Measurements from ENCODE around the gene TASL.
A peak's percentile ranks its signal among the peaks of the same experiment; 100 is the strongest.
"Not testable (repeated sequence)": the region's sequence is repeated elsewhere in the genome, so short reads cannot be mapped to it uniquely, and the experiment has no call there.

Gene TASL

DNA sequence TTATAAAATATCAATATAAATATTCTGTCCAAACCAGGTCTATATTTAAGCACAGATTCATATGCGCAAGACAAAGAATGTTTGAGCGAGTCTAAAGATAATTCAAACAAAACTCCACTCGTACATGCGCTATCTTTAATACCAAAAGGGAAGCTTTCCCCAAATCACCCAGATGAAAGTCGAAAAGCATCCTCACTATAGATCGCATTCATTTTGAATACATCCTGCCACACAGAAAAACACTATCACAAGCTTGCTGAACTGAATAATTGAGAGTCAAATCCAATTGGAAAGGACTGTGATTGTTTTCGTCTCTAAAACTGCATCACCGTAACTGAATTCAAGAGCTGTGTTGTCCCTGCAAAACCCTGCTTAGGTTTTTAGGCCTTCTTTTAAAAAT, 685 bp downstream of the TASL start:
- no peak for DNase-seq (ENCODE audit: low spot score)

DNA sequence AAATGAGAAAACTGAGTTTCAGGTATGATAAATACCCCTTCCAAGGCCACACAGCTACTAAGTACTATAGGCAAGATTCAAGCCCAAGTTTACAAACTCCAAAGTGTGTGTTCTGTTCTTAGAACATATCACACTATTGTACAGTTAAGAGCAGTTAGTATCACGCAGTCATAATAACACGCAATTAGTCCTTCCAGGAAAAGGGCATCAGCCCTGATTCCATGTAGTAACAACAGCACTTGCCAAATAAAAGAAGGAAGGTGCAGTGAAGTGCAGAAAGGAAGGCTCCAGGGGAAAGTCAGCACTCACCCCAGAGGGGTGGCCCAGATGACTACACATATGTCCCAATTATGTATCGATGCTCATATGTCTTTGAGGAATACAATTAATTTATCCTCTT, 4.4 kb downstream of the TASL start:
- no peak for DNase-seq (ENCODE audit: low spot score)

DNA sequence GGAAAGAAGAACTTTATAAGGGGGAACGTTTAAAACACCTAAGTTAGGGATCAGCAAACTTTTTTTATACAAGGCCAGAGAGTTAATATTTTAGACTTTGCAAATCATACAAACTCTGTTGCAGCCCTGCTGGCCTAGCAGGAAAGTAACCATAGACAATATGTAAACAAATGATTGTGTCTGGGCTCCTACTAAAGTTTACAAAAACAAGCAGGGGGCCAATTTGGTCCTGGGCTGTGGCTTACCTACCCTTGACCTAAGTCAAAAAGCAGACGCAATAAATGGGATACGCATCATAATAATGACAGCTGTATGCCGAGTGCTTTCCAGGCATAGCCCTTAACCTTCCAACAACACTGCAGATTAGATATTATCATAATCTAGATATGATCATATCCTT, 4.9 kb downstream of the TASL start:
- no peak for DNase-seq (ENCODE audit: low spot score)

DNA sequence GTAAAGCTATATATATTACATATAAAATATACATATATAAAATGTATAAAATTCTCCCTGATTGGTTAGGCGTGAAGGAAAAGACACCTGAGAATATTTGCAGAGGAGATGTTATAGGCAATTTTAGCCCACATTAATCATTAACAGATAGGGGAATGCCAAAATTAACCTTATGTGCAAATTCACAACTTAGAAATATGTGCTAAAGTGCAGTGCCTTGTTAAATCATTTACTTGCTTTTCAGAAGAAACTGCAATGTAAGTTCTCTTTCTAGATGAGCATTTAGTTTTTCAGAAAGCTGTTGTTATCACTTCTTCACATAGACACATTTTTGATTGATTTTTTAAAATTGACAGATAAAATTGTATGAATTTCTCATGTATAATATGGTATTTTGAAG, 5.6 kb downstream of the TASL start:
- DNase-seq (ENCODE audit: low spot score) = no peak

DNA sequence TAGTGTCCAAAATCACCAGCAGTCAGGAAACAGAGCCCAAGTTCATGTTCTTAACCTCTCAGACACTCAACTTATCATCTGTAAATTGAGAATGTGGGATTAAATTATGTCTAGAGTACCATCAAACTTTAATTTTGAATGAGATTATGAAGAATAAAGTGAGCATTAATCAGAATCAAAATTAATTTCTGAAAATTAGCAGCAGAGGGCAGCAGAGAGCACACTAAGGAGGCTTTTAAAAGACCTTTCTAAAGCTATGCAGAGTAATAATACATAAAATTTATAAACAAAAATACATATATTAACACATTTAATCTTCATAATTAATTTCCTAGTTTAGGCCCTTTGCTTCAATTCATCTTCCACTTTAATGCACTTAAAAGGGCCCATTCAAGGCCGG, 7.1 kb downstream of the TASL start:
- peak; percentile 11 for DNase-seq (ENCODE audit: low spot score)

DNA sequence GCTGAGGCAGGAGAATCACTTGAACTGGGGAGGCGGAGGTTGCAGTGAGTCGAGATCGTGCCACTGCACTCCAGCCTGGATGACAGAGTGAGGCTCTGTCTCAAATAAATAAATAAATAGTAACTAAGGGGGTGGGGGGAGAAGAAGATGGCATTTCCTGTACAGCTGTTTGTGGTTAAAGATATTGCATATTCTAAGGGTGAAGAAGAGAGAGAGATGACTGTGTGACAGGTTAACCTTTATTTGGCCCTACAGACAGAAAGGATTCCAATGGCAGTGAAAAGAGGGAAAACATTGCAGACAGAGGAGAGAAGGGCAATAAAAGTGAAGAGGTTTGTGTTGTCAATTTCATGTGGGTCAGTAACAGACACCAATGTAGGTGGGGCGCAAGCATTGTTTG, 9.4 kb downstream of the TASL start:
- no peak for DNase-seq (ENCODE audit: low spot score)

DNA sequence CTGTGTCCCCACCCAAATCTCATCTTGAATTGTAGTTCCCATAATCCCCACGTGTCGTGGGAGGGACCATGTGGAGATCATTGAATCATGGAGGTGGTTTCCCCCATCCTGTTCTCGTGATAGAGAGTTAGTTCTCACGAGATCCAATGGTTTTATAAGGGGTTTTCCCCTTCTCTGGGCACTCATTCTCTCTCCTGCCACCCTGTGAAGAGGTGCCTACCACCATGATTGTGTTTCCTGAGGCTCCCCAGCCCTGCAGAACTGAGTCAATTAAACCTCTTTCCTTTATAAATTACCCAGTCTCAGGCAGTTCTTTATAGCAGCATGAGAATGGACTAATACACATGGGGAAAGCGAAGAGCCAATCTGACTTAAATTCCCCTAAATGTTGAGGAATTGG, 14.5 kb downstream of the TASL start:
- not testable (repeated sequence) for DNase-seq (ENCODE audit: low spot score)

DNA sequence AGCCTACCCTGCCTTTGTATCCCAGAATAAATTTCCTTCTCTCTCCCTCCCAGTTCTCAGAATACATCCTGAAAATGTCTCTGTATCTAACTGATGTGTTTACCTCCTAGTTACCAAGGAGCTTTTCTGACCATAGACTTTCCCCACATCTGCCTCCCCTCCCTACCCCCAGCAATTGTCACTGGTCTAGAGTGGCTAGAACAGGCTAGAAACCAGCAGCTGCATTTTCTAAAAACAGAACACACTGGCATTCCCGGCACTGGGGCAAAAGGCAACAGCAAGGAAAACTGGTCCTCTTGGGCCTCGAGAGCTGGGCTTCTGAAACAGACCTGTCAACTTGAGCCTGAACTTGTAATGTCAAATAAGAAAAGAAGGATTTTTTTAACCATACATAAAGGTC, 16.4 kb downstream of the TASL start:
- no peak for DNase-seq (ENCODE audit: low spot score)

DNA sequence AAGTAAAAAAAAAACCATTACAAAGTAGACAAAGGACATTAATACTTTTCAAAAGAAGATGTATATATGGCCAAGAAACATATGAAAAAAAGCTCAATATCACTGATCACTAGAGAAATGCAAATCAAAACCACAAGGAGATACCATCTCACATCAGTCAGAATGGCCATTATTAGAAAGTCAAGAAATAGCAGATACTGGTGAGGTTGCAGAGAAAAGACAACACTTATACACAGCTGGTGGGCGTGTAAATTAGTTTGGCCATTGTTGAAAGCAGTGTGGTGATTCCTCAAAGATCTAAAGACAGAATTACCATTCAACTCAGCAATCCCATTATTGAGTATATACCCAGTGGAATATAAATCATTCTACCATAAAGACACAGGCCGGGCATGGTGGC, 39.3 kb downstream of the TASL start:
- DNase-seq (ENCODE audit: low spot score) = no peak

DNA sequence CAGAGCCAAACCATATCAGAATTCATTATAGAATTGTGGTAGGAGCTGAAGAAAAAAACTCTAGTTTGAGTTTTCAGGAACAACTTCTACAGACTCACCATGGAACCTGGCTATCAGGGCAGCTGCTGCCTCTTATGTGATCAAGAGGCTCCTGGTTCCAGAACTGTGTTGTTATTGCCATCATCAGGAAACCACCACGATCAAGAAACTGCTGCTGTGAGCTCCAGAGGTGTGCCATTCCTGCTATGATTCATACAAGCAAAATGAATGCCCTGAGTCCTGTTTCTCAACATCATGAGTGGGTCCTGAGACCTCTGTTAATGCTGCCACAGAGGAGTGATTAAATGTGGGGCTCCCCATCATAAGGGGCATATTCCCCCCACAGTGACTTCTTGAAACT, 43.7 kb downstream of the TASL start:
- no peak for DNase-seq (ENCODE audit: low spot score)

DNA sequence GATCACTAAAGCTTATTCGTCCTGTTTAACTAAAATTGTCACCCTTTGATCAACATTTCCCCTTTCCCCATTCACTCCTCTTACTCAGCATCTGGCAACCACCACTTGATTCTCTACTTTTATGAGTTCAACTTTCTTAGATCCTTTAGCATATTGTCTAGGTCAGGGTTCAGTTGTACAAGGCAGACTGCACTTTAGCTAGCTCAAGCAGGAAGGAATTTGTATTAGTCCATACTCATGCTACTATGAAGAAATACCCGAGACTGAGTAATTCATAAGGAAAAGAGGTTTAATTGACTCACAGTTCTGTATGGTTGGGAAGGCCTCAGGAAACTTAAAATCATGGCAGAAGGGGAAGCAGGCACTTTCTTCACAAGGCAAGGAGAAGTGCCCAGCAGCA, 44.3 kb downstream of the TASL start:
- DNase-seq (ENCODE audit: low spot score) = no peak

DNA sequence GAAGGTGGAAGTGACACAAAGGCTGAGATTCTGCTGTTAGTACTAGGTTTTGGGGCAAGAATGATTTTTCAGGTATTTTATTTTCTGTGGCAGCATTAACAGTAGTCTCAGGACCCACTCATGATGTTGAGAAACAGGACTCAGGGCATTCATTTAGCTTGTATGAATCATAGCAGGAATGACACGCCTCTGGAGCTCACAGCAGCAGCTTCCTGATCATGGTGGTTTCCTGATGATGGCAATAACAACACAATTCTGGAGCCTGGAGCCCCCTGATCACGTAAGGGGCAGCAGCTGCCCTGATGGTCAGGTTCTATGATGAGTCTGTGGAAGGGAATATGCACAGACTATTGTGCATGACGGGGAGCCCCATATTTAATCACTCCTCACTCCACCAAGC, 47.0 kb downstream of the TASL start:
- no peak for DNase-seq (ENCODE audit: low spot score)

DNA sequence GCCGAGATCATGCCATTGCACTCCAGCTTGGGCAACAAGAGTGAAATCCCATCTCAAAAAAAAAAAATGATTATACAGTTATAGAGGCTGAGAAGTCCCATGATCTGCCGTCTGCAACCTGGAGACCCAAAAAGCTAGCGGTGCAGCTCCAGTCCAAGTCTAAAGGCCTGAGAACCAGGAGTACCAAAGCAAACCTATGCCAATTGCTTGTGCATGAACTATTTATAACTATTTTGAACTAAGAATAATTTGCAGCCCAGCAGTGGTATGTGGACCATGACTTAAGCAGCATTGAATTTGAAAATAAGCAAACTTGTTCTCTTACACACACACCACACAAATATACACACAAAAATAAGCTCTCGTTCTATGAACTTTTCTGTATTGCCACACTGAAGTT, 51.8 kb downstream of the TASL start:
- no peak for DNase-seq (ENCODE audit: low spot score)

DNA sequence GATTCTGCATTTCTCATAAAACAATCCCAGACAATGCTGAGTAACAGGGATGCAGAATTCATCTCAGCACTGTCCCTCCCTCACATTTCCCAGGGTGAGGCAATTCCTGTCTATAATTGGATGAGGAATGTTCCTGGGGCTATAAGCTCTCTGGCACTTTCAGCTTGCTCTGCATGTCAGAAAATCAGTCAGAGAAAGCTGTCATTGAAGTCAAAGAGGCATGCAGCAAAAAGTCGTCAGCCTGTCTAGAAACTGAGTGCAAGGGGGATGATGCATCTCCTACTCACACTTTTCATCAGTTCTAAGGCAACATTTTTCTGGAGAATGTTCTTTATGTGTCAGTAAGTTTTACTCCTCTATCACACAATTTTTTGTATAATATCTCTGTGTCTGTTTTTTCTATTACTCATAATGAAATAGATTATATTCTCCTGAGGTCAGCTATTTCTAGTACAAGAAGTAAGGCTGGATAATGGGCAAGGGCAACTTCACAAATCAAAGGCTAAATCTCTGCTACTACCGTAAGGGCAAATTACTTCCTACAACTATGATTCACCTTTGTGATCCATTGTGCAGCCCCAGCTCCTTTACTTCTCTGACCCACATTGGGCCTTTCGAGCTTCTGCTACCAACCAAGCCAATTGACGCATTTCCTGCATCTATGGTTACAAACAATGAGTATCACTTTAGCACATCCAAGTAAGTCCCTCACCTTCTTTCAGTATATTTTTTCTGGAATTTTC, 56.0 kb downstream of the TASL start:
- DNase-seq (ENCODE audit: low spot score) = no peak

DNA sequence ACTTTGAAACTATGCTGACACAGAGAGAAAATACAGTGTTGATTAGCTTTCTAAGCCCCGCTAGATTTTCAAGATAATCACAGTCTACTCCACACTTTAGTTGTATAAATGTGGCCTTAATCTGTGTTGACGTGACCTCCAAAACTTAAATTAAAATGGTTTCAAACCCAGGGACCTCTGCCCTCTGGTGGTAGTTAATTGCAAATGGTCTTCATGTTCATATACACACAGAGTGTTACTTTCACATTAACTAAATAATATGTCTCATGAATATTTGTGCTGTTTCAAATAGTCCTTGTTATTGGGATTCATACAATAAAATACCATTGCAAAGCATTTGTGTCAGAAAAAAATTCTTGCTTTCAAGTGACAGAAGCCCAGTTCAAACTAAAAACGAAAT, 64.3 kb downstream of the TASL start:
- no peak for DNase-seq (ENCODE audit: low spot score)

Measured in LoVo (cell line).